Measurements from ENCODE around the gene POTEG. TPM values are rescaled to one million over a fixed set of nuclear protein-coding genes. Genes with fewer than 3 reads are reported as not detected.
"Not testable (repeated sequence)": the region's sequence is repeated elsewhere in the genome, so short reads cannot be mapped to it uniquely, and the experiment has no call there.

Gene POTEG
- total RNA-seq (2022) = not detected in 2 replicates
- Bru-seq, nascent RNA = not detected
- not detected for BruChase-seq, experiment 1, labeled RNA remaining after a 6-hour chase
- BruChase-seq, experiment 2, labeled RNA remaining after a 2-hour chase = not detected
- long read RNA-seq = 0 reads

DNA sequence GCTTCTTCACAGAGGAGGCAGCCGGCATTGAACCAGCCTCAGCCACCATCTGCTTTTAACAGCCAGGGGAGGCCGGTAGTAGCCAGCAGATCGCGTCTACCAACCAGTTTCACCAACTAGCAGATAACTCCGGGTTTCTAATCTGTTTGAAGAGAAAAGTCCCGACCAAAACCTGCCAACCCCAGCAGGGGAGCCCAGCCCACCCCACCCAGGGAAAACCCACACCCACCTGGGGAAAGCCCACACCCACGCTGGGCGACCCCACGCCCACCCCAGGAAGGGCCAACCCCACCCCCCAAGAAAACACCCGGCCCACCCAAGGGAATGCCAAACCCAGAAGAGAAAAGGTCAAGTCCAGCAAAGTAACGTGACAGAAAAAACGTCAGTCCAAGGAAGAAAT, at the start of gene POTEG:
Gene POTEG, minus strand, starts transcription at position 101 of the 400 bp plus-strand sequence. Its CDS starts 52 bp downstream, at position 49.
- H3K4me1 Mint-ChIP-seq (ENCODE audit: insufficient read depth, unreplicated experiment); H3K9me3 Mint-ChIP-seq (ENCODE audit: unreplicated experiment); POLR2A ChIA-PET; H3K27ac Mint-ChIP-seq (ENCODE audit: low read depth, unreplicated experiment); CTCF ChIA-PET; H3K36me3 Mint-ChIP-seq (ENCODE audit: insufficient read depth, unreplicated experiment); intact Hi-C loops (cut with micrococcal nuclease); DNase-seq (ENCODE audit: unreplicated experiment); H3K27me3 Mint-ChIP-seq (ENCODE audit: insufficient read depth, unreplicated experiment); BruUV-seq (replicated peaks); H3K4me3 Mint-ChIP-seq (ENCODE audit: unreplicated experiment): not testable (repeated sequence)

DNA sequence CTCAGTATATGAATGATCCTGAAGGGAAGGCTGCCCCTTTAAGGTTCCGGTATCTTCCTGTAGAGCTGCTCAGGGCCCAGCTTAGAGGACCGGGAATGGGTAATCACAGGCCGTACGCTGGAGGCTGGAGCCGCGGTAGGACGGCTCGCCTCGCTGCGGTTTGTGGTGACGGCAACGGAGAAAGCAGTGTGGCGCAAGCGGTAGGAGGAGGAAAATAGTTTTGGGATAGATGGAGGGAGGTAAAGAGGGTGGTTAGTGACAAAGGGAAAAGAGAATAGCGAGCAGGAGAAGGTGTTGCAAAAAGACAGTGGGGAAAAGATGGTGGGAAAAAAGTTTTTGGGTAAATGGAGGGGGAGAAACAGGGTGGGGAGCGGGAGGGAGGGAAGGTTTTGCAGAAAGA, 48.0 kb upstream of the POTEG start:
- H3K27ac Mint-ChIP-seq (ENCODE audit: low read depth, unreplicated experiment); CTCF ChIA-PET; intact Hi-C loops (cut with micrococcal nuclease); H3K4me1 Mint-ChIP-seq (ENCODE audit: insufficient read depth, unreplicated experiment); H3K9me3 Mint-ChIP-seq (ENCODE audit: unreplicated experiment); DNase-seq (ENCODE audit: unreplicated experiment); H3K36me3 Mint-ChIP-seq (ENCODE audit: insufficient read depth, unreplicated experiment); H3K27me3 Mint-ChIP-seq (ENCODE audit: insufficient read depth, unreplicated experiment); POLR2A ChIA-PET; BruUV-seq (replicated peaks); H3K4me3 Mint-ChIP-seq (ENCODE audit: unreplicated experiment): not testable (repeated sequence)

DNA sequence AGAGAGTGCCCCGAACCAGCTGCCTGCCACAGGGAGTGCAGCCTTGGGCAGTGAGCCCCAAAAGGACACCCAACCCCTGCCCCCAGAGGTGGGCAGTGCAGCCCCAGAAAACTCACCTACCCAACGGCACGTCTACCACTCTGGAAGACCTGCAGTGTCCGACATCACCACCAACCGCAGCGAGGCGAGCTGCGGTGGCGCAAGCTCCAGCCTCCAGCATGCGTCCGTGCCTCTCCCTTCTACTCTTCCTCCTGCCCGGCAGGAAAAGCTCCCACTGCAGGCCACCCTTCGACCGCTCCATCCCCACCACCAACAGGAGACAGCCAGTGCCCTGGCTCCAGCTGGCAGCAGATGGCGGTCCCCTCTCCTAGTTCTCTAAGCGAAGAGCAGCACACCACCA, 47.3 kb upstream of the POTEG start:
- H3K9me3 Mint-ChIP-seq (ENCODE audit: unreplicated experiment); H3K36me3 Mint-ChIP-seq (ENCODE audit: insufficient read depth, unreplicated experiment); H3K27me3 Mint-ChIP-seq (ENCODE audit: insufficient read depth, unreplicated experiment); H3K4me1 Mint-ChIP-seq (ENCODE audit: insufficient read depth, unreplicated experiment); intact Hi-C loops (cut with micrococcal nuclease); POLR2A ChIA-PET; CTCF ChIA-PET; H3K4me3 Mint-ChIP-seq (ENCODE audit: unreplicated experiment); H3K27ac Mint-ChIP-seq (ENCODE audit: low read depth, unreplicated experiment); DNase-seq (ENCODE audit: unreplicated experiment); BruUV-seq (replicated peaks): not testable (repeated sequence)

DNA sequence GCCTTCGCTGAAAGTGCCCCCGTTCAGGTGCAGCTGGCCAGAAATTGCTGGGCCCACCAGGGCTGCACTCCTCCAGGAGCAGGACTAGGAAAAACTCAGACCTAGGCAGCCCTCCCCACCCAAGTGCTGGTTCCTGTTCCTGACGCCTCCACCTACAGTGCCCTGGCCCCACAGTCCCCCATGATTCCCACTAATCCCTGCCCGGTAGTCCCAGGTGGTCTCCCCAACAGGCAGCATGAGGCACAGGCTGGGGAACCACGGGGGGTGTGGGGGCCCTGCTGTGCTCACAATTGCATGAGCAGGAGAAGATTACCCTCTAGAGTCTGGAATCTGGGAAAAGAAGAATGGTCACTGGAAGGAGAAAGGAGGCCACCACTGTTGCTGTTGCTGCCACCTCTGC, 46.4 kb upstream of the POTEG start:
- not testable (repeated sequence) for BruUV-seq (replicated peaks)

DNA sequence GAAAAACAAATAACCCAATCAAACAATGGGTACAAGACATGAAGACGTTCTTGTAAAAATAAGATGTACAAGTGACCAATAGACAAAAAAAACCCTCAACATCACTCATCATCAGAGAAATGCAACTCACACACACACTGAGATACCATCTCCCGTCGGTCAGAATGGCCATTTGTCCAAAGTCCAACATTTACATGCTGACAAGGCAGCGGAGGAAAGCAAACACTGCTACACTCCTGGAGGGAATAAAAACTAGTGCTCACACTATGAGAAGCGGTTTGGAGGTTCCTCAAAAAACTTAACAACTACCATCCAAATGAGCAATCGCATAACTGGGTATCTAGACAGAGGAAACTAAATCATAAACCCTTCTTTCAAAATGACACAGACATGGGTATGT, 11.6 kb upstream of the POTEG start:
- H3K4me3 Mint-ChIP-seq (ENCODE audit: unreplicated experiment) = not testable (repeated sequence)

More for the DNA sequence above, 46.4 kb upstream of the POTEG start:
- DNase-seq (ENCODE audit: unreplicated experiment); H3K27me3 Mint-ChIP-seq (ENCODE audit: insufficient read depth, unreplicated experiment); H3K36me3 Mint-ChIP-seq (ENCODE audit: insufficient read depth, unreplicated experiment); H3K4me1 Mint-ChIP-seq (ENCODE audit: insufficient read depth, unreplicated experiment); H3K9me3 Mint-ChIP-seq (ENCODE audit: unreplicated experiment); POLR2A ChIA-PET; intact Hi-C loops (cut with micrococcal nuclease); CTCF ChIA-PET; H3K4me3 Mint-ChIP-seq (ENCODE audit: unreplicated experiment); H3K27ac Mint-ChIP-seq (ENCODE audit: low read depth, unreplicated experiment): not testable (repeated sequence)

DNA sequence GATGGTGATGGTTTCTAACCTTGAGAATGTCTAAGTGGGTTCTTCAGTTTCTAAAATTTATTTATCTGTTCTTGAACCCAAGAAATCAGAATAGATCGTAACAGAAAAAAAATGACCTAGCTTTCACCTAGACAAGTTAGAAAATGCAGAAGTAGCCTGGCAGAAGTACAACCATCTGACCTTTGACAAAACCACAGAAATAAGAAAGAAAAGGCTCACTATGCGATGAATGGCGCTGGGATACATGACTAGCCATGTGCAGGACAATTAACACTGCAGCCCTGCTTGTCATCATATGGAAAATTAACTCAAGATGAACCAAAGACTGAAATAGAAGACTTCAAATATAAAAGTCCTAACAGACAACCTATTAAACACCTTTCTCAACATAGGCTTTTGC, 5.7 kb upstream of the POTEG start:
- DNase-seq (ENCODE audit: unreplicated experiment); CTCF ChIA-PET; H3K27me3 Mint-ChIP-seq (ENCODE audit: insufficient read depth, unreplicated experiment); H3K9me3 Mint-ChIP-seq (ENCODE audit: unreplicated experiment); H3K4me3 Mint-ChIP-seq (ENCODE audit: unreplicated experiment); BruUV-seq (replicated peaks); POLR2A ChIA-PET; H3K4me1 Mint-ChIP-seq (ENCODE audit: insufficient read depth, unreplicated experiment); intact Hi-C loops (cut with micrococcal nuclease); H3K36me3 Mint-ChIP-seq (ENCODE audit: insufficient read depth, unreplicated experiment); H3K27ac Mint-ChIP-seq (ENCODE audit: low read depth, unreplicated experiment): not testable (repeated sequence)

More for the DNA sequence above, 11.6 kb upstream of the POTEG start:
- POLR2A ChIA-PET; H3K36me3 Mint-ChIP-seq (ENCODE audit: insufficient read depth, unreplicated experiment); H3K9me3 Mint-ChIP-seq (ENCODE audit: unreplicated experiment); H3K27ac Mint-ChIP-seq (ENCODE audit: low read depth, unreplicated experiment); H3K4me1 Mint-ChIP-seq (ENCODE audit: insufficient read depth, unreplicated experiment); H3K27me3 Mint-ChIP-seq (ENCODE audit: insufficient read depth, unreplicated experiment); DNase-seq (ENCODE audit: unreplicated experiment); CTCF ChIA-PET; intact Hi-C loops (cut with micrococcal nuclease); BruUV-seq (replicated peaks): not testable (repeated sequence)

DNA sequence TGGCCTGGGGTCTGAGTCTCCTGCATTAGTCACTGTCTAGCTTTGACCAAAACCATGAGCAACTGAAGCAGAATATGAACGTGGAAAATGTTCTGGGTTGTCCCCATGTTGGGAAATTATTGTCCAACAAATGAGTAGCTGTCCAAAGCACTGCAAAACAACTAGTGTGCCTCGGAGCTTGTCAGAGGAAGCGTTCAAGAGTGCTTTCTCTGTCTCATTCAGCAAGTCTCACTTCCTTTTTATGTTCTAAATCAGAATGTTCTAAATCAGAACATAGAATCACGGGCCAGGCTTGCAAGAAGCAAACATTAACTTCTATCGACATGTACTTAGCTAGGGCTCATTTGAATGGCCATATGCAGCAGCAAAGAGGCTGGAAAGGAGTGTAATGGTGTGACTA, 5.1 kb upstream of the POTEG start:
- POLR2A ChIA-PET; DNase-seq (ENCODE audit: unreplicated experiment); H3K9me3 Mint-ChIP-seq (ENCODE audit: unreplicated experiment); H3K36me3 Mint-ChIP-seq (ENCODE audit: insufficient read depth, unreplicated experiment); H3K27ac Mint-ChIP-seq (ENCODE audit: low read depth, unreplicated experiment); BruUV-seq (replicated peaks); H3K4me1 Mint-ChIP-seq (ENCODE audit: insufficient read depth, unreplicated experiment); intact Hi-C loops (cut with micrococcal nuclease); CTCF ChIA-PET; H3K27me3 Mint-ChIP-seq (ENCODE audit: insufficient read depth, unreplicated experiment); H3K4me3 Mint-ChIP-seq (ENCODE audit: unreplicated experiment): not testable (repeated sequence)

DNA sequence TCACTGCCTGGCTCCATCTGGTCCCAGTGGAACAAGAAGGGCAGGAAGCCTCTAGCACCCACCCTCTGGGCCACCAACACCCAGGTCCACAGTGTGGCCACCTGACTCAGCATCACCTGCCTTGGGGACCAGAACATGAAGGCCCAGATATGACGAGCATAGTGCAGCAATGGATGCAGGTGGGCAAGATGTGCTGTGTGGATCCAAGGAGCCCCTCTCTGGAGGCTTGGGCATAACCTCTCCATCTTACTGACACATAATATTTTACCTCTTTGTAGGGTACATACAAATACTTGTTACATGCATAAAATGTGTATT, 2.9 kb upstream of the POTEG start:
- DNase-seq (ENCODE audit: unreplicated experiment); H3K4me1 Mint-ChIP-seq (ENCODE audit: insufficient read depth, unreplicated experiment); H3K36me3 Mint-ChIP-seq (ENCODE audit: insufficient read depth, unreplicated experiment); CTCF ChIA-PET; H3K27me3 Mint-ChIP-seq (ENCODE audit: insufficient read depth, unreplicated experiment); H3K9me3 Mint-ChIP-seq (ENCODE audit: unreplicated experiment); BruUV-seq (replicated peaks); POLR2A ChIA-PET; H3K4me3 Mint-ChIP-seq (ENCODE audit: unreplicated experiment); H3K27ac Mint-ChIP-seq (ENCODE audit: low read depth, unreplicated experiment); intact Hi-C loops (cut with micrococcal nuclease): not testable (repeated sequence)

DNA sequence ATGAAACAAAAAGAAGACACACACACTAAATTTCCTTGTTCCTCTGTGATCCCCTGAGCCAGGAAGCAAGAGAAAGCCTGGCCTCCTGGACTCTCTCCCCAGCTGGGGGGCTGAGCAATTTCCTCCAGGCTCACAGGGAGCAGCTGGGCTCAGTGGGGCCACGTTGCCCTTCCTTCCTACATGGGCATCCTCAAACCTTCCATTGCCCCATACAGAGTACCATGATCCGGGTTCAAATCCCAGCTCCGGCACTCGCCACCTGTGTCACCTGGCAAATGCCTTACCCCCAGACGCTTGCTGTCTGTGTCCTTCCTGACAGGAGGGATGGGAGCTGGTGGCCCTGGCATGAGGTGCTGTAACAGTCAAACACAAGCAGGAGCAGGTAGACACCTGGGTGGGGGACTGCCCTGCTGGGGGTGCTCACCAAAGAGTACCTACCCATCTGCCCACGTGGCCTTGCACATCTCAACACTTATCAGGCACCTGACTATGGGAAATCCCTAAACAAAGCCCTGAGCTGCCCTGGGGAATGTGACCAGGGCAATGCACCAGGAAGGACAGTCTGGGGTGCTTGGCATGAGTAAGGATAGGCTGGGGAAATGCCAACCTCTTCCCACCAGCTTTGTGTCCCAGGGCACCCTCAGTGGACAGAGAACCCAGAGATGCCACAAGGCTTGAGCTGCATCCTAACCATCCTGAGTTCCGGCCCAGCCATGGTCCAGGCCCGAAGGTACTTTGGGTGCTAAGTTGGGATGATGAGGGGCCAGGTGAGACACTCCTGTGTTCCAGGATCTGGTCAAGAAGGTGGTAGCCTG, 2.4 kb upstream of the POTEG start:
- H3K27me3 Mint-ChIP-seq (ENCODE audit: insufficient read depth, unreplicated experiment); BruUV-seq (replicated peaks); POLR2A ChIA-PET; intact Hi-C loops (cut with micrococcal nuclease); DNase-seq (ENCODE audit: unreplicated experiment); CTCF ChIA-PET; H3K9me3 Mint-ChIP-seq (ENCODE audit: unreplicated experiment); H3K4me3 Mint-ChIP-seq (ENCODE audit: unreplicated experiment); H3K36me3 Mint-ChIP-seq (ENCODE audit: insufficient read depth, unreplicated experiment); H3K4me1 Mint-ChIP-seq (ENCODE audit: insufficient read depth, unreplicated experiment); H3K27ac Mint-ChIP-seq (ENCODE audit: low read depth, unreplicated experiment): not testable (repeated sequence)

DNA sequence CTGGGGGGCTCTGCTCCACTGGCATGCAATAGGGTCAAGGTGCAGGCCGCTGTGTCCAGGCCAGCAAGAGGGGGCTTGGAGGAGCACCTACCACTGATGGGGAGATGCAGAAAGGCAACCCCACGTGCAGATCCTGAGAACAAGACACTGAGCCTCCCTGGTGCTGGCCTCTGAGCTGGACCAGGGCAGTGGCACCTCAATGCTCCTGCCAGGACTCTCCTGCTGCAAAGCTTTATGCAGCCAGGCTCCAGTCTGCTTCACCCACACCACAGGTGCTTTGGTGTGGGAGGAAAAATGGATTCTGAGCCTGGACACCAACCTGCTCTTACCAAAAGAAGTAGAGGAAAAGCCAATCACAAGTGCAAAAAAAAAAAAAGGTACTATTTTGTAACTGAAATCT, 1.7 kb upstream of the POTEG start:
- CTCF ChIA-PET; H3K4me1 Mint-ChIP-seq (ENCODE audit: insufficient read depth, unreplicated experiment); BruUV-seq (replicated peaks); H3K36me3 Mint-ChIP-seq (ENCODE audit: insufficient read depth, unreplicated experiment); H3K27me3 Mint-ChIP-seq (ENCODE audit: insufficient read depth, unreplicated experiment); H3K9me3 Mint-ChIP-seq (ENCODE audit: unreplicated experiment); DNase-seq (ENCODE audit: unreplicated experiment); intact Hi-C loops (cut with micrococcal nuclease); POLR2A ChIA-PET; H3K27ac Mint-ChIP-seq (ENCODE audit: low read depth, unreplicated experiment); H3K4me3 Mint-ChIP-seq (ENCODE audit: unreplicated experiment): not testable (repeated sequence)

Data from MCF 10A (cell line).